GM21515 (cell line): ENCODE results near the gene BFAR.
A peak's percentile ranks its signal among the peaks of the same experiment; 100 is the strongest.
"Not testable (repeated sequence)": the region's sequence is repeated elsewhere in the genome, so short reads cannot be mapped to it uniquely, and the experiment has no call there.

Experiments used
- ATAC-seq: cut with Tn5 transposase; IDR thresholded peaks from one replicate; pipeline ENCODE4 v1.9.1; 2021; ENCODE audit not compliant: unreplicated experiment

BFAR gene

DNA sequence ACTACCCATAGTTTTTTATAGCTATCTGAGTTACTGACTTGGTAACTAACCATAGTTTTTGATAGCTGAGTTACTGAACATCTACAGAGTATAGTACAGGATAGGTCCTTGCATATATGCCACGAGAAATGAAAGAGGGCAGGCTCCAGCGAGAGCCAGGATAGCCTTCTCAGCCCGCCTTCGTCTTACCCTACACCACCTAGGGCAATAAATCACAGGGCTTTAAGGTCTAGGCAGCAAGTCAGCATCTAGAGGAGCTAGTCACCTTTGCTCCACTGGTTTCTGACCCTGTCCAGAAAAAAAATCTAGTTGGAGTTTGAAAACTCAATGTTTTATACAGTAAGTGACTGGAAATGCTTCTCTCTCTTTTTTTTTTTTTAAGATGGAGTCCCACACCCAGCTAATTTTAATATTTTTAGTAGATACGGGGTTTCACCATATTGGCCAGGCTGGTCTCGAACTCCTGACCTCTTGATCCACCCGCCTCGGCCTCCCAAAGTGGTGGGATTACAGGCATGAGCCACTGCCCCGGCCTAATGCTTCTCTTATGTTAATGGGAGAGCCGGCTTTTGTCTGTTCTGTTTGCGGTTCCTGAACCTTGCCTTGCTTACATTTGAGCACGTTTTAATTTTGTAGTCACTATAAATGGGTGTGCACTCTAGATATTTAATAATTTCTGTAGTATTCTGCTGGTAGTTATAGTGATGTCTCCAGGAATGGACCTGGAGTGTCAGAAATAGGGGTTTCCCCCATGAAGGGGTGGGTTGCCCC lies 2.8 kb downstream of the BFAR start:
- no peak for ATAC-seq

DNA sequence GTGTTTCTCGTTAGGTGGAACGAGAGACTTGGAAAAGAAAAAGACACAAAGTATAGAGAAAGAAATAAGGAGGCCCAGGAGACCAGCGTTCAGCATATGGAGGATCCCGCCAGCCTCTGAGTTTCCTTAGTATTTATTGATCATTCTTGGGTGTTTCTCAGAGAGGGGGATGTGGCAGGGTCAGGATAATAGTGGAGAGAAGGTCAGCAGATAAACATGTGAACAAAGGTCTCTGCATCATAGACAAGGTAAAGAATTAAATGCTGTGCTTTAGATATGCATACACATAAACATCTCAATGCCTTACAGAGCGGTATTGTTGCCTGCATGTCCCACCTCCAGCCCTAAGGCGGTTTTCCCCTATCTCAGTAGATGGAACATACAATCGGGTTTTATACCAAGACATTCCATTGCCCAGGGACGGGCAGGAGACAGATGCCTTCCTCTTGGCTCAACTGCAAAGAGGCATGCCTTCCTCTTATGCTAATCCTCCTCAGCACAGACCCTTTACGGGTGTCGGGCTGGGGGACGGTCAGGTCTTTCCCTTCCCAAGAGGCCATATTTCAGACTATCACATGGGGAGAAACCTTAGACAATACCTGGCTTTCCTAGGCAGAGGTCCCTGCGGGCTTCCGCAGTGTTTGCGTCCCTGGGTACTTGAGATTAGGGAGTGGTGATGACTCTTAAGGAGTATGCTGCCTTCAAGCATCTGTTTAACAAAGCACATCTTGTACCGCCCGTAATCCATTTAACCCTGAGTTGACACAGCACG lies 3.6 kb downstream of the BFAR start:
- not testable (repeated sequence) for ATAC-seq

DNA sequence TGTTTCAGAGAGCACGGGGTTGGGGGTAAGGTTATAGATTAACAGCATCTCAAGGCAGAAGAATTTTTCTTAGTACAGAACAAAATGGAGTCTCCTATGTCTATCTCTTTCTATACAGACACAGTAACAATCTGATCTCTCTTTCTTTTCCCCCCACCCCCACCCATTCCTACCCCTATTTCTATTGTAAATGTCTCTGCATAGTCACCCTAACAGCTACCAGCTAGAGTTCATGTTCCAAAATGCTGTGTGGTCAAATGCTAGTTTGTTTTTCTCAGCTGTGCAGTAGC lies 4.1 kb downstream of the BFAR start:
- not testable (repeated sequence) for ATAC-seq

- ATAC-seq: no peak
Observed at GRCh38 chr16:14640538-14640937, 7.8 kb downstream of the BFAR start.

DNA sequence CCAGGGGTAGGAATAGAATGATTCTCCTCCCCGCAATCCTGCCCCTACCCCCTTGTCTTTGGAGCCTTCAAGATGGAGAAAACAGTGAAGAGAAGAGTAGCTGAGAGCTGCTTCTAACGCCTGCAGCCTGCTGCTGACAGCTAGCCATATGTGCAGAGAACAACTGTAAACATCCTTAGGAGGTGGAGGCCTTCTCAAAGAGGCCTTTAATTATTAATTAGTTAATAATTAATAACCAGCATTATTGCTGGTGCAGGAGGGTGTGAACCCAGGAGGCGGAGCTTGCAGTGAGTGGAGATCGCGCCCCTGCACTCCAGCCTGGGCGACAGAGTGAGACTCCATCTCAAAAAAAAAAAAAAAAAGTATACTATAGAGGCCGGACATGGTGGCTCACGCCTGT lies 8.5 kb downstream of the BFAR start:
- no peak for ATAC-seq

GRCh38 chr16:14641926-14642325 lies 9.2 kb downstream of the BFAR start:
- ATAC-seq: no peak

DNA sequence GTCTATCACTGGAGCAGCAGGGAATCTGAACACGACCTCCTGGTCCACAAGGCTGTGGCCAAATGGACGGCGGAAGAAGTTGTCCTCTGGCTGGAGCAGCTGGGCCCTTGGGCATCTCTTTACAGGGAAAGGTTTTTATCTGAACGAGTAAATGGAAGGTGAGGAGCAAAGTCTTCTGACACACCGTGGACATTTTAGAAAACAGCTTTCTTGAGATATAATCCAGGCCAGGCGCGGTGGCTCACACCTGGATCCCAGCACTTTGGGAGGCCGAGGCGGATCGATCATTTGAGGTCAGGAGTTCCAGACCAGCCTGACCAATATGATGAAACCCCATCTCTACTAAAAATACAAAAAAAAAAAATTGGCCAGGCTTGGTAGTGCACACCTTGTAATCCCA lies 17.1 kb downstream of the BFAR start:
- no peak for ATAC-seq

GRCh38 chr16:14650629-14651028 lies 17.9 kb downstream of the BFAR start:
- no peak for ATAC-seq

GRCh38 chr16:14652726-14653125 lies 20.0 kb downstream of the BFAR start:
- ATAC-seq: no peak

DNA sequence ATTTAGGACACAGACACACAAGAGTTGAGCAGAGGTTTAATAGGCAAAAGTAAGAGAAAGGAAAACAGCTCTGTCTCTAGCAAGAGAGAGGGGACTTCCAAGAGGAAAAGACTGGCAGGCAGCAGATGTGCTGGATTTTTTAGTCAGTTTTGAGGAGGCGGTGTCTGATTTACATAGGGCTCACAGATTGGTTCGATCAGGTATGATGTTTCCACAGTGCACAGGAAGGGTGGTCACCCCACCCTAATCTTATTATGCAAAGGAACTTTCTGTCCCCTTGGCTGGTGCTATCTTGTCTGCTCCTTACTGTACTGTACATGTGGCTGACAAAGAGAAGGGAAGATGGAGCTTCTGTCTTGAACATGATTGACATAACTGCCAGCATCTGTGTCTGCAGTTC lies 25.3 kb downstream of the BFAR start:
- peak; percentile 86 for ATAC-seq

DNA sequence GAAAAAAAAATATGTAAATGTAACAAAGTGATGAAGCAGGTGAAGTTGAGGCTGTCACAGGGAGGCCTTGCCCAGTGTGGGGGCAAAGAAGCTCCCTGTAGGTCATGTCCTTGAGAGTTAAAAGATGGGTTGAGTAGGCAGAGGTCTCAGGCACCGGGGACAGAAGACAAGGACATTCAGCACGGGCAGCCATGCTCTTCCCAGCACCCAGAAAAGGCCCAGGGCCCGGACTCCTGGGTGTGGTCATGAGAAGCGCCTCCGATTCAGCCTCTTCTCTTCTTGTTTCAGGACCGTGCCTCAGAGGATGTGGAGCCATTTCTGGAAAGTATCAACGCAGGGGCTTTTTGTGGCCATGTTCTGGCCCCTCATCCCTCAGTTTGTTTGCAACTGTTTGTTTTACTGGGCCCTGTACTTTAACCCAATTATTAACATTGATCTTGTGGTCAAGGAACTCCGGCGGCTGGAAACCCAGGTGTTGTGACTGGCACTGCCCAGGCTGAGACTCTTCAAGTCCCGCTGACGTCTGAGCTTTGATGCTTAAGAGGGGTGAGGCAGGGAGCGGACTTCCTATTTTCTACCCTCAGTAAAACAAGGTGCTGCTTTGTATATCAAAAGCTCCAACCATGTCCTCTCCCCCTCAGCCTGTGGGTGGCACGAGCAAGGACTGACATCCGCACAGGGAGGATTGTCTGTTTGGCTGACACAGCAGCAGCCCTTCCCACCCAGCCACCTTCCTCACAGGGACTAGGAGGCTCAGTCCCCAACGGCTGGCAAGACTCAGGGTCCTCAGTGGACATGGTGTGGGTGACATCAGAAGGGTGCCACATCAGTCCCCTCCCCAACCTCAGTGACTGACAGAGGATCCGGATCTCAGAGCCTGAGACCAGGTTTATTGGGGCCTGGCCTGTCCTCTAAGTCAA lies 34.9 kb downstream of the BFAR start:
- no peak for ATAC-seq

DNA sequence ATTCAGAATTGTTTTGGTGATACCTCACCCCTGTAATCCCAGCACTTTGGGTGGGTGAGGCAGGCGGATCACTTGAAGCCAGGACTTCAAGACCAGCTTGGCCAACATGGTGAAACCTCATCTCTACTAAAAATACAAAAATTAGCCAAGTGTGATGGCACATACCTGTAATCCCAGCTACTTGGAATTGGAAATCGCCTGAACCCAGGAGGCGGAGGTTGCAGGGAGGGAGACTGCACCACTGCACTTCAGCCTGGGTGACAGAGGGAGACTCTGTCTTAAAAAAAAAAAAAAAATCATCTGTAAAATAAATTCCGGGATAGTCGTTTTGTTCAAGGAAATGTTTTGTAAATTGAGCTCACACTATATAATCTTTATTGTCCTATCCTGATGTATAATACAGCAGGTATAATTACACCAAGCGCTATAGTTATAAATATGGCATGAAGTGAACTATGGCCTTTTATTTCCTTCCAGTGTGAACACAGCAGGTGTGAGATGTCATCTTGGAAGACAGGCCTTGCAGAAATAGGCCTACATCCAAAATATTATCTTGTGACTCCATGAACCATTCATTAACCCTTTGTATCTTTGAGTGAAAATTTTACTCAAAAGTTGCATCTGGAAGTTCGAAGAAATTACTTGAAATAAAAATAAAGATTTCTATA lies 35.9 kb downstream of the BFAR start:
- ATAC-seq: no peak

GRCh38 chr16:14669776-14670175 lies 37.0 kb downstream of the BFAR start:
- no peak for ATAC-seq

DNA sequence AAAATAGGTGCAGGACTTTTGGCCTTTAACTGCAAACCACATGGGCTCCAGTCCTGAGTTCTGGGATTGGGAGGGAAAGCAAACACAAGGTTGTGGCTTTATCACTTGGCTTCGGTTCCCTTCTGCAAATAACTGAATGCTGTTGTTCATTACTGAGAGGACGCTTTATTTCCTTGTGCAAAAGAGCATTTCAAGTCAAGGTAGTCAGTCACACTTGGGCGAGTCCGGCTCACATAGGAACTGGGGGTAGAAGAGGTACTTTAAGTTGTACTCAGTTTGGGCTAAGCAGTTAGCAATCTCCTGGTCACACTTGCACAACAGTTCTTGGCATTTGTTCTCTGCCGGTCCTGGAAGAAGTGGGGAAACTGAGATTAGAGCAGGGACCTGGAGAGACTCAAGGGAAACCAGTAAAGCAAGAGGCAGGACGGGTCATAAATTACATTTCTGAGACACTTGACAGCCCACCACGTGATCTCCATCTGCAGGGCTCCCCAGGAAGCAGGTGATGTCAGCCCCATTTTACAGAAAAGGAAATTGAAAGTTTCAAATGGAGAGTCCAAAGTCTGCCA lies 39.7 kb downstream of the BFAR start:
- ATAC-seq: peak; percentile 70

GRCh38 chr16:14676633-14677032 lies 43.9 kb downstream of the BFAR start:
- ATAC-seq: no peak

DNA sequence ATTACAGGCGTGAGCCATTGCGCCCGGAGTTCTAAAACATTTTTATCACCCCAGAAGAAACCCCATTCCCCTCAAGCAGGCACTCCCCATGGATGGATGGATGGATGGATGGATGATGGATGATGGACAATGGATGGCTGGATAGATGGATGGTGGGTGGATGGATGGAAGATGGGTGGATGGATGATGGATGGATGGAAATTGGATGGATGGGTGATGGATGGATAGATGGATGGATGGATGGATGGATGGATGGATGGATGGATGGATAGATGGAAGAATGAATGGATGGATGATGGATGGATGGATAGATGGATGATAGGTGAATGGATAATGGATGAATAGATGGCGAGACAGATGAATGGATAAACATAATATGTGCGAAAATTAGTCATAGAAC lies 44.9 kb downstream of the BFAR start:
- ATAC-seq: no peak

GRCh38 chr16:14678748-14679497 lies 46.2 kb downstream of the BFAR start:
- ATAC-seq: no peak

GRCh38 chr16:14680396-14680795 lies 47.6 kb downstream of the BFAR start:
- not testable (repeated sequence) for ATAC-seq

- ATAC-seq: no peak
Observed at GRCh38 chr16:14681115-14681514, 48.4 kb downstream of the BFAR start.

DNA sequence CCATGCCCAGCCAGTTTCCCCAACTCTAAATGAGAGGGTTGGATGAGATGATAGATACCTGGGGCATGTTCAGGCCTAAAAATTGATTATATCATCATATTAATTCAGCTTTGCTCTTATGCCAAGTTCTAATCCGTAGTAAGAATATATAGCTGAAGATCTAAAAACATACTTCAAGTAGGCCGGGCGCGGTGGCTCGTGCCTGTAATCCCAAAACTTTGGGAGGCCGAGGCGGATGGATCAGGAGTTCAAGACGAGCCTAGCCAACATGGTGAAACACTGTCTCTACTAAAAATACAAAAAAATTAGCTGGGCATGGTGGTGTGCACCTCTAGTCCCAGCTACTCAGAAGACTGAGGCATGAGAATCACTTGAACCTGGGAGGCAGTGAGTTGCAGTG lies 49.4 kb downstream of the BFAR start:
- ATAC-seq: no peak
